HFF-Myc (cell line): ENCODE data around the gene PSME1.

Experiments
- DNase-seq: peaks from one replicate; pipeline ENCODE4 v3.0.0-alpha.2; 2011; ENCODE audit warnings: low read depth; ENCODE audit errors: extremely low read depth
- H3K4me3 ChIP-seq: replicated peaks from 2 replicates; pipeline ENCODE4 v1.5.1; 2011; ENCODE audit warnings: low read depth, mild to moderate bottlenecking, control low read depth, low read length
- TF ChIP-seq, protein P1 (sequence below): IDR thresholded peaks from 2 replicates; pipeline ENCODE4 v1.5.1; 2012; ENCODE audit warnings: mild to moderate bottlenecking, low read depth, low read length, control low read depth; ENCODE audit errors: missing control alignments

PSME1 gene

DNA sequence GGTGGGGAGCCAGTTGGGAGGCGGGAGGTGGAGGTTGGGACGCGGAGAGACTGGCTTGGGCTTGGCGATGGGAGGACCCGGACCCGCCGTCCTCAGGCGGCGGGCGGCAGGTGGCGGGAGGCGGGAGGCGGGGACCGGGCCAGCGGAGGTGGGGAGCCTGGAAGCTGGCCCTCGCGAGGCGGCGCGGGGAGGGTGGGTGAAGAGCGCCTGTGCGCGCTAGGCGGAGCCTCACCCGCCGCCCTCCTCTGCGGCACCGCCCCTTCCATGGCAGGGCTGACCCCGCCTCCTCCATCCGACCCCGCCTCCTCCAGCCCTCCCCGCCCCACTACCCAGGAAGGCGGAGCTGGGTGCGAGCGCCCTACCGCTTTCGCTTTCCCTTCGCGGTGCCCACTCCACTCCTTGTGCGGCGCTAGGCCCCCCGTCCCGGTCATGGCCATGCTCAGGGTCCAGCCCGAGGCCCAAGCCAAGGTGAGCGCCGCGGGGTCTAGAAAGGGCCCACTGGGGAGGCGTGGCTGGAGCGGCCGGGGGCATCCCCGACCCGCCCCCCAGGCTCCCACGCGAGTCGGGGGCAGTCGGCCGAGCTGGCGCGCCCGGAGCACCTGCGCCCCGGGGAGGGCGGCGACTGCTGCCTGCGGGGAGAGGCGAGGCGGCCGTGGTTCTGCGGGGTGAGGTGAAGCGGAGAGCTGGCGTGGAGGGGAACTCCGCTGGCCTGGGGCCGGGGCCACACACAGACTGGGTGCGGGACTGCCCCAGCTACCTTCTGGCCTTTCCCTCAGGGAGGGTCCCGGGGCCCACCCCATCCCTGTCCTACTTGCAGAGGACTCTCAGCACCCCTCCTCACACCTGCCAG lies at the start of gene PSME1:
Gene PSME1 (plus strand): TSS at position 361 of the 850 bp plus-strand sequence. CDS start 69 bp downstream, at position 430.
- H3K4me3 ChIP-seq = peak within 1 kb of the TSS; percentile 79
- TF ChIP-seq, protein P1, sequence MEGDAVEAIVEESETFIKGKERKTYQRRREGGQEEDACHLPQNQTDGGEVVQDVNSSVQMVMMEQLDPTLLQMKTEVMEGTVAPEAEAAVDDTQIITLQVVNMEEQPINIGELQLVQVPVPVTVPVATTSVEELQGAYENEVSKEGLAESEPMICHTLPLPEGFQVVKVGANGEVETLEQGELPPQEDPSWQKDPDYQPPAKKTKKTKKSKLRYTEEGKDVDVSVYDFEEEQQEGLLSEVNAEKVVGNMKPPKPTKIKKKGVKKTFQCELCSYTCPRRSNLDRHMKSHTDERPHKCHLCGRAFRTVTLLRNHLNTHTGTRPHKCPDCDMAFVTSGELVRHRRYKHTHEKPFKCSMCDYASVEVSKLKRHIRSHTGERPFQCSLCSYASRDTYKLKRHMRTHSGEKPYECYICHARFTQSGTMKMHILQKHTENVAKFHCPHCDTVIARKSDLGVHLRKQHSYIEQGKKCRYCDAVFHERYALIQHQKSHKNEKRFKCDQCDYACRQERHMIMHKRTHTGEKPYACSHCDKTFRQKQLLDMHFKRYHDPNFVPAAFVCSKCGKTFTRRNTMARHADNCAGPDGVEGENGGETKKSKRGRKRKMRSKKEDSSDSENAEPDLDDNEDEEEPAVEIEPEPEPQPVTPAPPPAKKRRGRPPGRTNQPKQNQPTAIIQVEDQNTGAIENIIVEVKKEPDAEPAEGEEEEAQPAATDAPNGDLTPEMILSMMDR = no peak
- DNase-seq = peak; percentile 44

DNA sequence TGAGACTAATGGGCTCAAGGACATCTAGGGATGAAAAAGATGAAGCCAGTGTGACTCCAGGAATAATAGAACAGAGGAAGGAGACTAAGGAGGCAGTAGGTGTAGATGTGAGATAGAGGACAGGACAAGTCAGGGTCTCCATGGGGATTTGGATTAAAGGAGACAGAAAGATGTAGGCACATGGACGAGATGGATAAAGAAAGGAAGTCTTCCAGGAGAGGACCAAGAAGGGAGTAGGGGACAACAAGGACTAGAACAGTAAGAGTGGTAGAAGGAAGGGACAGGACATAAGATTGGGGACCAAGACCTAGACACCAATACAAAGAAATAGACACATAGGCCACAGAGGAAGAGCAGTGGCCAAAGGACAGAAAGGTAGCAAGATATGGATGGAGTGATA lies 49.0 kb upstream of the PSME1 start:
- H3K4me3 ChIP-seq = no peak overlapping the region
- no peak for DNase-seq
- TF ChIP-seq, protein P1 = no peak

DNA sequence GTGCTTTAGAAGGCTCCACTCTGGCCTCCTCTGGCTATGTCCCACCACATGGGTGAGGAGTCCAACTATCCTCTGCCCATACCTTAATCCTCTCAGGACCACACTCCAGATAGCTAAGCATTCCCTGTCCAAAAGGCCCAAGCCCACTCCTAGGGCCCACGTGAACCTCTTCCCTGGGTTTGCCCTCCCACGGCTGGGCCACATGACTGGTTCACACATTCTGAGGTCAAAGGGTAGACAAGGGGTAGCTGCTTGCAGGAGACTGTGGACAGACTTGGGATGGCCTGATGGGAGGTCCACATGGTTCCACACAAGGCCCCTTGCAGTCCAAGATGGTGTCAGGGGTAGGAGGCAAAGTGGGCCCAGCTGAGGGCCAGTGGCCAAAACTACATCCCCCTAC lies 47.9 kb upstream of the PSME1 start:
- no peak for DNase-seq
- TF ChIP-seq, protein P1 = no peak
- H3K4me3 ChIP-seq = no peak overlapping the region

DNA sequence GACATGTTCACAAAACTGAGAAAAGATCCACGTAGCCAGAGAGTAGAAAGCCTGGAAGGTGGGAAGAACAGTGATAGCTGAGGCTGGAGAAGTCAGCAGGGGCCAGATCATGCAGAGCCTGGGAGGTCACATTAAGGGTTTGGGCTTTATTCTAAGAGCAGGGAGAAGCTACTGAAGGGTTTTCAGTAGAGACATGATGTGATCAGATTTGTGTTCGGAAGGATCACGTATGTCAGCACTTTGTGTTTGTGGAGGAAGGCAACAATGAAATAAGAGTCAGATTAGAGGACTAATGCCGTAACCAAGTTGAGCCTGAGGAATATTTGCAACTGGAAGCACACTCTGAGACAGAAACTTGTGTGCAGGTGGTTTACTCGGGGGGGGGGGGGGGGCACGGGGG lies 46.1 kb upstream of the PSME1 start:
- TF ChIP-seq, protein P1 = no peak
- H3K4me3 ChIP-seq = no peak overlapping the region
- DNase-seq = no peak

DNA sequence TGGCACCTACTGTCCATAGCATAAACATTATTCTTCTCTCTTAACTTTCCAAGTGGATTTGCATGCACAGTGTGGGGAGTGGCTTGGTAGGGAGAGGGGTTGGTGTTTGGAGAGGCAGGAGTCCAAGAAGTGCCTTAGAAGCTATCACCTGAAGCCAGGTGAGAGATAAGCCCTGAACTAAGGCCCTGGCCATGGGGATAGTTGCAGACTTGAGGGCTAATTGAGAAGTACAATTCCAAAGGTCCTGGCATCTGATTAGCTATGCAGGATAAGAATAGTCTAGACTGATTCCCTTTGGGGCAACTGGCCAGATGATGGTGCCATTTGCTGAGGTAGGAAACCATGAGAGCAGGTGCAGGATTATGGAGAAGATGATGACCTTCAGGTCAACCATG lies 43.9 kb upstream of the PSME1 start:
- DNase-seq = no peak
- TF ChIP-seq, protein P1 = no peak

DNA sequence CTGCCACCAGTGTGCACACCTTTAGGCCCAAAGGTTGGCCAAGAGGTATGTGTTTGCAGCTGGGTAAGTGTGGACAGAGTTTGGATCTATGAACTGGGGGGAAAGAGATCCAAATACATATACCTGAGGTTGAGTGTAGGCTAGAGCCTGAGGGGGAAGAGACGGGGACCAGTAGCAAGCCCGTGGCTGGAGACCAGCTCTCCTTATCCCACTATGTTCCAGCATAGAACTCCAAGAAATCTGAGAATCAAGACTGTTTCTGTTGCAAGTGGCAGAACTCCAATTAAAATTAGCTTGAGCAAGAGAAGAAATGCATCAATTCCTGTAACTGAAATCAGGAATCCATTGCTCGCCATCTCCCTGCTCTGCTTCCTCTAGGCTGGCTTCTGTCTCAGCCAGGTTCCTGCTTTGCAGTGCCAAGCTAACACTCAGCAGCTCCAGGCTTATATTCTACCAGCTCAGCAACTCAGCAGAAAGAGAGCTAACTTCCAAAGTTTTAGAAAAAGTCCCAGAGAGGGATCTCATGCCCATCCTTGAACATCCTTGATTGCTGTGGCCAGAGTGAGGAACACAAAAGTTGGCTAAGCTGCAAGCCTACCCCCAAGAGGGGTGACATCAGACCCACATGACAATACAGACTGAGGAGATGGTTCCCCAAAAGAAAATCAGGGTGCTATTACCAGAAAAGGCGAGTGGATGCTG lies 43.3 kb upstream of the PSME1 start:
- TF ChIP-seq, protein P1 = no peak
- DNase-seq = no peak
- no peak overlapping the region for H3K4me3 ChIP-seq

More for the DNA sequence above, 43.9 kb upstream of the PSME1 start:
- no peak overlapping the region for H3K4me3 ChIP-seq
